PC-3 (cell line): Measurements from ENCODE around the gene RCCD1. TPM values are rescaled to one million over a fixed set of nuclear protein-coding genes. Genes with fewer than 3 reads are reported as not detected.

Experiments
- ATAC-seq: fragments of 200-7000 bp; cut with Tn5 transposase; 2 replicates; pipeline ENCODE4 v1.9.1; 2020; ENCODE audit warnings: mild to moderate bottlenecking, moderate library complexity
- BruUV-seq: library from RNA; stranded (reverse); fragments of 400-500 nt; replicated peaks from 2 replicates; lab custom pipeline; 2021; lab: Mats Ljungman, UMichigan
- CTCF ChIA-PET: fragments of 300-600 bp; sonication (Branson Sonifier 250); formaldehyde crosslinking; loops from one replicate; lab custom pipeline; 2022; ENCODE audit warnings: antibody characterized with exemption; lab: Charles Lee
- POLR2A ChIA-PET: fragments of 300-600 bp; sonication (Branson Sonifier 250); formaldehyde crosslinking; loops from one replicate; lab custom pipeline; 2022; ENCODE audit warnings: antibody characterized with exemption; ENCODE audit not compliant: unreplicated experiment; lab: Charles Lee
- DNase-seq: peaks from one replicate; pipeline ENCODE4 v3.0.0-alpha.2; 2015
- H2AFZ ChIP-seq: fragments of 300-600 bp; sonication (generic); 2 replicates; pipeline ENCODE4 v1.6.0; 2016; ENCODE audit warnings: antibody characterized with exemption, low read length
- H3F3A ChIP-seq: fragments of 300-600 bp; sonication (generic); one replicate; pipeline ENCODE4 v1.6.0; 2017; ENCODE audit warnings: antibody characterized with exemption, low read length, control low read depth, mild to moderate bottlenecking; ENCODE audit not compliant: unreplicated experiment
- H3K27ac ChIP-seq: fragments of 300-600 bp; sonication (generic); 2 replicates; pipeline ENCODE4 v1.5.1; 2016; ENCODE audit warnings: mild to moderate bottlenecking, low read length
- H3K27me3 ChIP-seq: fragments of 300-600 bp; sonication (generic); 2 replicates; pipeline ENCODE4 v1.6.1; 2016; ENCODE audit warnings: low read length, mixed read lengths
- H3K36me3 ChIP-seq: fragments of 300-600 bp; sonication (generic); 2 replicates; pipeline ENCODE4 v1.6.1; 2016; ENCODE audit warnings: low read depth, mixed run types, low read length, mixed read lengths
- H3K4me1 ChIP-seq: fragments of 300-600 bp; sonication (generic); 2 replicates; pipeline ENCODE4 v1.5.1; 2016; ENCODE audit warnings: low read length; ENCODE audit not compliant: insufficient read depth
- H3K4me2 ChIP-seq: fragments of 300-600 bp; sonication (generic); 2 replicates; pipeline ENCODE4 v1.6.0; 2016; ENCODE audit warnings: low read length
- H3K4me3 ChIP-seq: fragments of 300-600 bp; sonication (generic); 2 replicates; pipeline ENCODE4 v1.5.1; 2016; ENCODE audit warnings: mild to moderate bottlenecking, low read length, mixed read lengths
- H3K79me2 ChIP-seq: fragments of 300-600 bp; sonication (generic); 2 replicates; pipeline ENCODE4 v1.6.1; 2017; ENCODE audit warnings: low read length, mixed read lengths
- H3K9ac ChIP-seq: fragments of 300-600 bp; sonication (generic); 2 replicates; pipeline ENCODE4 v1.6.0; 2016; ENCODE audit warnings: mild to moderate bottlenecking, low read length
- H3K9me2 ChIP-seq: fragments of 300-600 bp; sonication (generic); replicated peaks from 2 replicates; pipeline ENCODE4 v1.6.1; 2016; ENCODE audit warnings: mixed run types, low read length, mixed read lengths
- H3K9me3 ChIP-seq: fragments of 300-600 bp; sonication (generic); 2 replicates; pipeline ENCODE4 v1.6.1; 2016; ENCODE audit warnings: low read length, mixed read lengths
- H4K20me1 ChIP-seq: fragments of 300-600 bp; sonication (generic); 2 replicates; pipeline ENCODE4 v1.6.1; 2016; ENCODE audit warnings: low read length, mixed read lengths
- EZH2 ChIP-seq: fragments of 300-600 bp; sonication (generic); IDR thresholded peaks from one replicate; pipeline ENCODE4 v1.6.1; 2017; ENCODE audit warnings: antibody characterized with exemption, mild to moderate bottlenecking, low read length; ENCODE audit not compliant: unreplicated experiment
- EZH2phosphoT487 ChIP-seq: fragments of 300-600 bp; sonication (generic); IDR thresholded peaks from 2 replicates; pipeline ENCODE4 v1.6.1; 2018; ENCODE audit warnings: mild to moderate bottlenecking, antibody characterized with exemption, low read length, borderline replicate concordance
- intact Hi-C: fragments of 100-400 bp; cut with micrococcal nuclease; formaldehyde crosslinking; loops from 2 replicates; pipeline ENCODE4 v1.9.0; 2023
- total RNA-seq: library from RNA; depleted of rRNA; stranded (reverse); fragments of >200 nt; gene quantifications from 2 replicates; pipeline ENCODE4 v1.2.3, GENCODE V29; 2014
- TF ChIP-seq, protein P1 (sequence below): fragments of 300-600 bp; sonication (generic); conservative IDR thresholded peaks from 2 replicates; pipeline ENCODE4 v1.5.1; 2017; ENCODE audit warnings: antibody characterized with exemption, low read depth, mild to moderate bottlenecking, low read length

Gene RCCD1
- total RNA-seq, 1 experiment from 2014 or later = 9.2 TPM

DNA sequence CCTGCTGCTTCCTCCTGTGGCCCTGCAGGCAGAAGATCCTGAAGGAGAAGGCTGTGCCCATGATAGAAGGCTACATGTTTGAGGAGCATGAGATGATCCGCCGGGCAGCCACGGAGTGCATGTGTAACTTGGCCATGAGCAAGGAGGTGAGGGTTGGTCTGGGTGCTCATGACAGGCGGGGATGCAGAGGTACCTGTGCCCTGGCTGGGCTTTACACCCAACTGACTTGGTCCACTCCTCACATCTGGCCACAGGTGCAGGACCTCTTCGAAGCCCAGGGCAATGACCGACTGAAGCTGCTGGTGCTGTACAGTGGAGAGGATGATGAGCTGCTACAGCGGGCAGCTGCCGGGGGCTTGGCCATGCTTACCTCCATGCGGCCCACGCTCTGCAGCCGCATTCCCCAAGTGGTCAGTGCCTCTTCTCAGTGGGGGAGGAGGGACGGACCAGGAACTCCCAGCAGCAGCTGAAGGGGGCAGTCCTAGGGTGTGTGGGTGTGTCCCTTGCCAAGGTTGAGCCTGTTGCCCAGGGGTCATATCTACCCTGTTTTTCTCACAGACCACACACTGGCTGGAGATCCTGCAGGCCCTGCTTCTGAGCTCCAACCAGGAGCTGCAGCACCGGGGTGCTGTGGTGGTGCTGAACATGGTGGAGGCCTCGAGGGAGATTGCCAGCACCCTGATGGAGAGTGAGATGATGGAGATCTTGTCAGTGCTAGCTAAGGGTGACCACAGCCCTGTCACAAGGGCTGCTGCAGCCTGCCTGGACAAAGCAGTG lies 1.6 kb upstream of the RCCD1 start:
- no peak overlapping the region for H3K4me3 ChIP-seq
- H3K36me3 ChIP-seq = peaks cover 20% of the 10 kb centered on the region
- no peaks in the 10 kb centered on the region for H3K27me3 ChIP-seq
- no peaks in the 10 kb centered on the region for H3K9me2 ChIP-seq
- H3F3A ChIP-seq = no peaks in the 10 kb centered on the region
- ChIA-PET CTCF (no interaction called here), POLR2A (no interaction called here)
- no peak for DNase-seq
- H3K79me2 ChIP-seq = peaks cover 9% of the 10 kb centered on the region
- TF ChIP-seq EZH2phosphoT487 = no peak
- no peak for TF ChIP-seq EZH2
- TF ChIP-seq, protein P1, sequence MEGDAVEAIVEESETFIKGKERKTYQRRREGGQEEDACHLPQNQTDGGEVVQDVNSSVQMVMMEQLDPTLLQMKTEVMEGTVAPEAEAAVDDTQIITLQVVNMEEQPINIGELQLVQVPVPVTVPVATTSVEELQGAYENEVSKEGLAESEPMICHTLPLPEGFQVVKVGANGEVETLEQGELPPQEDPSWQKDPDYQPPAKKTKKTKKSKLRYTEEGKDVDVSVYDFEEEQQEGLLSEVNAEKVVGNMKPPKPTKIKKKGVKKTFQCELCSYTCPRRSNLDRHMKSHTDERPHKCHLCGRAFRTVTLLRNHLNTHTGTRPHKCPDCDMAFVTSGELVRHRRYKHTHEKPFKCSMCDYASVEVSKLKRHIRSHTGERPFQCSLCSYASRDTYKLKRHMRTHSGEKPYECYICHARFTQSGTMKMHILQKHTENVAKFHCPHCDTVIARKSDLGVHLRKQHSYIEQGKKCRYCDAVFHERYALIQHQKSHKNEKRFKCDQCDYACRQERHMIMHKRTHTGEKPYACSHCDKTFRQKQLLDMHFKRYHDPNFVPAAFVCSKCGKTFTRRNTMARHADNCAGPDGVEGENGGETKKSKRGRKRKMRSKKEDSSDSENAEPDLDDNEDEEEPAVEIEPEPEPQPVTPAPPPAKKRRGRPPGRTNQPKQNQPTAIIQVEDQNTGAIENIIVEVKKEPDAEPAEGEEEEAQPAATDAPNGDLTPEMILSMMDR = no peak
- H4K20me1 ChIP-seq = no peaks in the 10 kb centered on the region
- peaks cover 31% of the 10 kb centered on the region for H3K4me1 ChIP-seq
- no peak overlapping the region for H3K27ac ChIP-seq
- BruUV-seq = no TSS peak
- H2AFZ ChIP-seq = no peak overlapping the region
- intact Hi-C loops = no loop called here
- no peak overlapping the region for H3K9ac ChIP-seq
- no peak for ATAC-seq
- no peaks in the 10 kb centered on the region for H3K9me3 ChIP-seq
- no peak overlapping the region for H3K4me2 ChIP-seq

DNA sequence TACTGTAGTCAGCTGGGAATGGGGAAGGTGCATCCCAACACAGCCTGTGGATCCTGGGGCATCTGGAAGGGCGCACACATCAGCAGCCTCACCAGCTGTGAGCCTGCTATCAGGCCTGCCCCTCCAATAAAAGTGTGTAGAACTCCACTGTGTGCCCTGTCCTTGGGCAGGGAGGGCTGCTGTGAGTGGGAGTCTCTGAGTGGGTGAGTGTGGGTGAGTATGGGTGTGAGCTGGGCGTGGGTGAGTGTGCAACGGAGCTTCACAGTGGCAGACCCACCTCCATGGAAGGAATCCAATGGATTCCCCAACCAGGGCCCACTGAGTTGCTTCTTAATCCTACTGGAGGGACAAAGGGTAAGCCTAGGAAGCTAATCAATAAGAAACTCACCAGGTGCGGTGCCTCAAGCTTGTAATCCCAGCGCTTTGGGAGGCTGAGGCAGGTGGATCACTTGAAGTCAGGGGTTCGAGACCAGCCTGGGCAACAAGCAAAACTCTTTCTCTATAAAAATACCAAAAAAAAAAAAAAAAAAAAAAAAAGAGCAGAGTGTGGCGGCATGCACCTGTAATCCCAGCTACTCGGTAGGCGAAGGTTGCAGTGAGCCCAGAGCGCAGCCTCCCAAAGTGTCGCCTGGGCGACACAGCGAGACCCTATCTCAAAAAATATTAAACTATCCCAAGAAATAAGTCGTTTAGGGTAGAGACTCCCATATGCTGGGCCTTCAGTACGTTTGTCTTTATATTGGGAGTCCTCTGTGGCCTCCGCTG lies 555 bp upstream of the RCCD1 start:
- Histone ChIP-seq H3K27ac (no peak overlapping the region), H4K20me1 (no peaks in the 10 kb centered on the region), H3K4me1 (peaks cover 29% of the 10 kb centered on the region), H3K9ac (no peak overlapping the region), H3K36me3 (peaks cover 16% of the 10 kb centered on the region), H3F3A (no peaks in the 10 kb centered on the region), H3K9me3 (no peaks in the 10 kb centered on the region), H3K9me2 (no peaks in the 10 kb centered on the region), H3K79me2 (peaks cover 10% of the 10 kb centered on the region), H3K27me3 (no peaks in the 10 kb centered on the region), H2AFZ (0 out of 2 replicates have a peak overlapping the region, but pooled peaks have one; percentile 91), H3K4me3 (no peak overlapping the region), H3K4me2 (no peak overlapping the region)
- no TSS peak for BruUV-seq
- POLR2A ChIA-PET = no interaction called here
- DNase-seq = no peak
- ATAC-seq = no peak
- TF ChIP-seq EZH2phosphoT487 = no peak
- TF ChIP-seq EZH2 = no peak
- TF ChIP-seq, protein P1 = no peak
- intact Hi-C loops = no loop called here
- CTCF ChIA-PET = no interaction called here
